A549 treated with RU486 at 1 μM for 4 hours (cell line): ENCODE data around the gene AKAP17A. TPM values are rescaled to one million over a fixed set of nuclear protein-coding genes. Genes with fewer than 3 reads are reported as not detected.

Experiments used
- total RNA-seq: library from RNA; stranded (reverse); fragments of 200-300 nt; extraction: Qiagen RNA extraction; gene quantifications from 5 replicates; pipeline ENCODE4 v1.2.3, GENCODE V29; 2022; ENCODE audit warnings: low read depth

The AKAP17A gene
- total RNA-seq, result 26.3 to 38.6 TPM (median 36.9 TPM) in 5 replicates

GRCh38 chrX:1591102-1591862, at the start of gene AKAP17A:
AKAP17A (plus strand) TSS chrX:1591604; CDS start chrX:1593463, 1,859 bp downstream.

DNA sequence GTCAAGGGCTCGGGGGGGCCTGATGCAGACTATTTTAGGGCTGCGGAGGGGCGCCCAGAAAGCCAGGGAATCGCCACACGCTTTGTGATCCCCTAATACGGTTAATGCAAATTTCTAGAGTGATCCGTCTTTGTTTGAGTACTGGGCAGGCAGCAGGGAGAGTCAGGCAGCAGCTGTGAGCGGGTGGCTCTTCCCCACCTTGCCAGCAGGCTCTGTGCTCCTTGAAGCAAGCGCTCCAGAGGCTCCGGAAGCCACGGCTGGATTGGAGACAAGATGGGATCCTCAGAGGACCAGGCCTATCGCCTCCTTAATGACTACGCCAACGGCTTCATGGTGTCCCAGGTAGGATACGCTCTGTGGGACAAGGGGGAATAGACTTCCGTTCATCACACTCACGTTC, 23.5 kb downstream of the AKAP17A start, which contains the start of gene ASMT:
Gene ASMT (plus strand): TSS at position 133 of the 400 bp plus-strand sequence. CDS start 141 bp downstream, at position 274.

Other genes with a start within 250 kb of the AKAP17A start
- 405 to 497 TPM (median 446 TPM) in 5 replicates for gene SLC25A6, start 199.5 kb upstream of the AKAP17A start, total RNA-seq
- 17.1 to 20.1 TPM (median 18.2 TPM) in 5 replicates for gene ASMTL, start 138.7 kb upstream of the AKAP17A start, total RNA-seq
- gene P2RY8, start 54.4 kb upstream of the AKAP17A start, total RNA-seq, result 0.02 to 0.04 TPM in 2 of 5 replicates, not detected in the others
- 0.09 to 0.34 TPM (median 0.30 TPM) in 3 of 5 replicates, not detected in the others for gene ASMT, start 23.5 kb downstream of the AKAP17A start, total RNA-seq